GM21390 (cell line): Measurements from ENCODE around the gene VANGL1.
A peak's percentile ranks its signal among the peaks of the same experiment; 100 is the strongest.

Experiments
- ATAC-seq: cut with Tn5 transposase; IDR thresholded peaks from one replicate; pipeline ENCODE4 v1.9.1; 2021; ENCODE audit not compliant: unreplicated experiment

The VANGL1 gene

DNA sequence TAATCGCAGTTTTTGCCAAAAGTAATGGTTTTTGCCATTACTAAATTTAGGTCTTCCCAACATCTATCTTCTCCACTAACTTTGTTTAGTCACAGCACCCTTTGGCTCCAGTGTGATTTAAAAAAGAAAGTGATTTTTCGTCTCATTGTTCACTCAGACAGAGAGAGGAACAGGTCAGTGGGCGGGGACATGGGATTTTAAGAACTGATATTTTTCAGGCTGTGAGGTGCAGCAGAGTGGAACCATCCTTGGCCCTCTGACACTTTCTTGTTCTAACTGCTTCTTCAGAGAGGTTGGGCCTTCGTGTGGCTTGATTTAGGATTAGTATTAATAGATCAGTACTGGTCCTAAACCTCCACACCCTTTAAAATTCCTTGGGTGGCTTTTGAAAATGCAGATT lies 88.0 kb downstream of the VANGL1 start:
- ATAC-seq = peak; percentile 95

DNA sequence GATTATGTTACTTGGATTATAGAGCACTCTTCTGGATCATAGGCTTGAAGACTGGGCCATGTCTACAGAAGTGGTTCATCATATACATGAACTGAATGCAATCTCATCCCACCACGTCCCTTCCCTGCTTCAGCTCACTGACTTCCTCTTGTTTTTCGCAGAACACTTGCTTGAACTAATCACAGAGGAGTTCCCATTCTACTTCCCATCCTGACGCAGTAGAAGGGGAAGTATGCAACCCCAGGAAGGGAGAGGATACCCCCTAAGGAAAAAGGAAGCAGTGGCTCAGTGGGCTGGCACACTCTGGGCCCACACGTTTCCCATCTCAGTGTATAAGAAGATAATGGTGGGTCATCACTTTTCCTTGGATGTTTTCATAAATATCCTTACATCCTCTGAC lies 90.5 kb downstream of the VANGL1 start:
- ATAC-seq = no peak

DNA sequence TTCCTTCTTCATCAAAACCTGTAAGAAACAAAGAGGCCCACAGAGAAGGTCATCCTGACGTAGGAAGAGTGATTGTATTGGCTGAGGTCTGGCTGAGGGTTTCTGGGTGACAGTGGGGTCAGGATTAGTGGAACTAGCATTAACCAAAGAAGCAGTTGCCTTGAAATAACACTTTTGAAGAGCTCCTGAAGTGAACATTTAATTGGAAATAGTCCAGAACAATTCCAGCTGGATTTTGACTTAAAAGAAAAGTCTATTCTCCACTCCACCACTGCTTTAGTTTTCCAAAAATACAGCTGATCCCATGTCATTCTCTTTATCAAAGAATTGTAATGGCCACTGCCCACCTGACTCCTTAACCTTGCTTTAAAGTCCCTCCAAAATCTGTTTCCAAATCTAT lies 99.0 kb downstream of the VANGL1 start:
- no peak for ATAC-seq

DNA sequence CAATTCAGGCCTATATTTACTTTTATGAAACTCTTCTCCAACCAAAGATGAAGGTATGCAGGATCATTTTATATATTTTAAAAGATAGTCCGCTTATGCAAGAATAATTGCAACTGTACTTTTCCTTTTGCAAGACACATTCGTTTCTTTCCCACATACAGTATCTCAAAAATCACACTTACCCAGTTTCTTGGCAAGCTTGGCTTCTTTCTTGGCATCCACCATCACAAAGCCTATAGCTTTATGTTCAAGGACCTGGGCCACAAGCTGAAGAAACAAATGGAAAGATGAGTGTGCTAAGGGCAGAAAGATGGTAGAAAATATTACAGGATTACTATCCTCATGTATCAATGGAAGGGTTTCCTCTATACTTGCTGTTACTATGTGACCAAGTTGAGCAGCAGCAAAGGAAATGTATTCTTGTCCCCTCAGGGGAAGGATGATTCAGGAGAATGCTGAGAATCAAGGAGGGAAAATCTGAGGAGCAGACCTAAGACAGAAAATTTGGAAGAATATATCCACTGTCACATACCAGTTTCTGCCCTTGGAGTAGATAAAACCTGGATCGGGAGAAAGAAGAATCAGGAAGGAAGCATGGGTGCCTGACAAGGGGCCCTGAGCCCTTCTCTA lies 103.0 kb downstream of the VANGL1 start:
- ATAC-seq = no peak

DNA sequence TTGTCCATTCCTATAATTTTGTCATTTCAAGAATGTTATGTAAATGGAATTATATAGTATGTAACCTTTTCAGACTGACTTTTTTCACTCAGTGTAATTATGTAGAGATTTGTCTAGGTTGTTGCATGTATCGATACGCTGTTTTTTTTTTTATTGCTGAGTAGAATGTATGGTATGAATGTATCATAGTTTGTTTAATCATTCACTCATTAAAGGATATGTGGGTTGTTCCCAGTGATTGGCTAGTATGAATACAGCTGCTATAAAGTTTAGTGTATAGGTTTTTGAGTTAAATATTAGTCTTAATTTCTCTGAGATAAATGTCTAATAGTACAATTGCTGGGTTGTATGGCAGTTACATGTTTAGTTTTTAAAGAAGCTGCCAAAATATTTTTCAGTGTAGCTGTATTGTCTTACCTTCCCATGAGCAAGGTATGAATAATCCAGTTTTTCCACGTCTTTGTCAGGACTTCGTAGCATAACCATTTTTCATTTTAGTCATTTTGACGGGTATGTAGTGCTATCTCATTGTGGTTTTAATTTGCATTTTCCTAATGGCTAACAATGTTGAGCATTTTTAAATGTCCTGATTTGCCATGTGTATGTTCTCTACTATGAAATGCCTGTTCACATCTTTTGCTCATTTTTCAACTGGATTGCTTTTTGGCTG lies 104.4 kb downstream of the VANGL1 start:
- no peak for ATAC-seq
